HS-5 (cell line): ENCODE measurements around the gene CMSS1.
A peak's percentile ranks its signal among the peaks of the same experiment; 100 is the strongest.

Experiments used
- DNase-seq: peaks from one replicate; pipeline ENCODE4 v3.0.0-alpha.2; 2012; ENCODE audit warnings: low read depth

The CMSS1 gene

DNA sequence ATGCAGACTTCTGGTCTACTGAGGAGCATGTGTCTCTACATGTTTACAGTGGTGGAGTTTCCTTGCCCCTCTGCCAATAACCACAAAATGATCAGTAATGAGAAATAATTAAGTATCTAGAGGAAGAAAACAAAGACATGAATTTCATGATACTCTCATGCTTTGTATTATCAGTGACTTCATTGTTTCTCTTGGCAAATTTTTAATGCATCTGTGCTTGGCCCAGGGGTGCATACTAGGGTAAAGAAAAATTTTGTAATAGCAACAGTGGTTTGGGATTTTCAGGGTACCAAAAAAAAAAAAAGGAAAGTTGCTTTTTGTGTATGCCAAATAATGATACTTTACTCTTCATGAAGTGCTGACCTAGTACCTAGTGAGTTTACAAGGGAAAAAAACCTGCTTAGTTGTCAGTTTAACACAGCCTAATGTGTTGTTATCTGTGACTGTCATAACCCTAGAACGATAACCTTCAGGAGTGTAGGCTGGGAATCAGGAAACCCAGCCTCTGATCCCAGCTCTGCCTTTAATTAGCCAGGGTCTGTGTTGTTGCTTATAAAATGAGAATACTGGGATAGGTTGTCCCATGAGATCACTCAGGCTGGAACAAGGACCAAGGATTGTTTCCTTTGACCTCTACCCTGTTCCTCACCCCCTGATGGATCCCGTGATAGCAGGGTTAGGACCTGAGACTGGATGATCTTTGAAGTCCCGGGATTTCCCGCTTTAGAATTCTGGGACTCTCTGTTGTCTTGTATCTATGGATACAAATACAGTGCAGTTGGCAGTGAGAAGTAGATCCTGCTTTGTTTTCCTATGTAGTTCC, 117.5 kb downstream of the CMSS1 start:
- no peak for DNase-seq

DNA sequence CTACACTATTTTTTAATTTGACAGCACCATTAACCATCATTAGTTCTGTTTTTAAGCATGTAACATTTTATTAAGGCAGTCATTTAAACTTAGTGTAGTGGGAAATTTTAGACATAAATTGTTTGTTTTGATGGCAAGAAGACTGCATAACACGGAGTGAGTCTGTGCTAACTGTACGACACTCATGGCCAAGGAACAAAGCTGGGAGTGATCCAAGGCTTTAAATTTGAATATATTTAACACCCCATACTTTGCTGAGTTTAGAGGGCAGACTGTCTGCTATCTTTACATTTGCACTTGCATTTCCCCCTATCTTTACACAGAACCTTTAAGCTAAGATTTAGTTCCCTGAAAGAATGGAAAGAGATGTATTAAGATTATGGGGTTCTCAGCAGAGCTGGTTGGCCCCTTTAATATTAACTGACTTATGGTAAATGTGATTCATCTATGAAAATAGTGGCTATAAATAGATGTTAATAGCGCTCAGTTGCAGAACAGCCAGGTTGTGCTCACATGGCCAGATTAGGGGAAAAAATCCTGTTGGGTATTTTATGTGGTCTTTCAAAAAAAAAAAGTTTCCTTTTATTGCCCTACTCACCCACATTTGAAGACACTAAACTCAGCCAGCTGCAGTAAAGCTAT, 120.7 kb downstream of the CMSS1 start:
- no peak for DNase-seq

- DNase-seq = no peak
Measured at GRCh38 chr3:99939876-99940275, 122.2 kb downstream of the CMSS1 start.

GRCh38 chr3:99940350-99940749, 122.7 kb downstream of the CMSS1 start:
- DNase-seq = no peak

DNA sequence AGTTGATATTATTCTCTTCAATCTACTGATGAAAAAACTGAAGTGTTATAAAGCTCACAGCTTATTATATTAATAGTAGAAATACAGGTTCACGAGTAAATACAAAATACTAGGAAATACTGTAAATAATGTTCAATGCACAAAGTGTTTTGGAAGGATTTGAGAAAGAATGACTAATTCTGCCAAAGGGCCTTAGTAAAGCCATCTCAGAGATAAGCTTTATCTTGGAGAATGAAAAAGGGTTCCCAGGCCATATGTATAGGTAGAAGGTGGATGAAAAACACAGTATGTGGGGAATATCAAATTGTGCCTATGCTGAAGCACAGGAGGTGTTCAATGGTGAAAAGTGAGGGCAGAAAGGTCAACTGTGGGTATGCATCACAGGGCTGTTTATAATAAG, 123.5 kb downstream of the CMSS1 start:
- DNase-seq = no peak

DNA sequence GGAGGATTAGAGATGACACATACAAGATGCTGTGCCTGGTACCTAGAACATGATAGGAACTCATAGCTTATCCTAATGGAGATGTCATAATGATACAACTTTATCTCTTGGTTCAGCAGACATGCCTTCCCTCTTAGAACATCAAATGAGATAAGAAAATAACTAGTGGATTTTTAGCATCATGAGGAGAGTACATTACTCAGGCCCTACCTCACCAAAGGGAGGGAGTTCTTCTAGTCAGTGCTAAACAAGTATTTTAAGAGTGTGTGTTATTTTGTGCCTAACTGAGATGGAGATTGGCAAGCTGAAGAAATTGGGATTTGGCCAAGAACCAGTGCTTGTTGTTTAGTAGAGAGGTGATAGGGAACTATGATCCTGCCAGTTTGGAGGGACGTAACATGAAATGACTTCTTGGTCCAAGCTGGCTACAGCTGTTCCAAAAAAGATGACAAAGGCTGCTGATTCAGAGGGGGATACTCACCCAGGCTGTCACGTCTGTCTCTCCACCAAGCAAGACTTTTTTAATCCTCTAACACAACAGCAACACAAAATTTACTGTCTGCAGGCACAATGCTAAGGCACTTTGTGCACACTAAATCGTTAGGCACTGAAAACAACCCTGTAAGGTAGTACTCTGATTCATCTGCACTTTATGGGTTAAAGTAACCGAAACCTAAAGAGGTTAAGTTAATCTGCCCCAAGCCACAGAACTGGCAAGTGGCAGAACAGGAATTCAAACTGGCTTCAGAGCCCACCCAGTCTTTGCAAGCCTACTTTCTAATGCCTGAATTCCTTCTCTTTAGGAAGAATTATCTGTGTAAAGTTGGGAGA, 126.5 kb downstream of the CMSS1 start:
- no peak for DNase-seq

GRCh38 chr3:99945328-99945995, 127.8 kb downstream of the CMSS1 start:
- DNase-seq = no peak

DNA sequence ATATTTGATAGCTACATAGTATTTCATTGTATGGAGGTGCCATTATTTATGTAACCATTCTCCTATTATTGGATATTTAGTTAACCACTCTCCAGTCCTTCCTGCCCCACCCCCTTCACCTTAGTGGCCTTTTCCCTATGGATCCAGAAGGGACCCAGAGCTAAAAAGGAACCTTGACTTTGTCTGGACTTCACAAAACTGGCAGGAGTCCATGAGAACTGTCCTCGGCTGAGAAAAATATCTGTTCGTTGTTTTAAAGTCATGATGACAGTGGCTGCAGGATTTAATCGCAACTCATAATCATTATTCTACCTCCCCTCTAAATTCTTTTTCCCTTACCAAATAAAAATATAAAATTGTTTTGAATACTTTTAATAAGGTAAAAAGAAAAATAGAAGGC, 129.7 kb downstream of the CMSS1 start:
- no peak for DNase-seq

DNA sequence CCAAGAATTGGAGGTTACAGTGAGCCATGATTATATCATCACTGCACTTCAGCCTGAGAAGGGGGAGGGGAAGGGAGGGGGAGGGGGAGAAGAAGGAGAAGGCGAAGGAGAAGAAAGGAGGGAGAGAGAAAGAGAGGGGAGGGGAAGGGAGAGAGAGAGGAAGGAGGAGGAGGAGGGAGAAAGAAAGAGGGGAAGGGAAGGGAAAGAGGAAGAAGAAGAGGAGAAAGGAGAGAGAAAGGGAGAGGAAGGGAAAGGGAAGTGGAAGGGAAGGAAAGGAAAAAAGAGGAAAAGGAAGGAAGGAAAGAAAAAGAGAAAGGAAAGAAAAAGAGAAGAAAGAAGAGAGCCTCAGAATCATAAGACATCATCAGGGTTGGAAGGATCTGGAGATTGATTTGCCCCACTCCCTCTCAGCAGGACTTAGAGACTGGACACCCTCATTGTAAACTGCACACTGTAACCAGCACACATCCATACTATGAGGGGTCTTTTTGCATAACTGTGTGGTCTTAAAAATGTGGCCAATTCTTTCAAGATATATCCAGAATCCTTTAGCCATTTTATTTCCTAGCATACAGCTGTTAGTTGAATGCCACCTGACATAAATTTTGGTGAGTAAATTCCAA, 130.9 kb downstream of the CMSS1 start:
- DNase-seq = no peak

DNA sequence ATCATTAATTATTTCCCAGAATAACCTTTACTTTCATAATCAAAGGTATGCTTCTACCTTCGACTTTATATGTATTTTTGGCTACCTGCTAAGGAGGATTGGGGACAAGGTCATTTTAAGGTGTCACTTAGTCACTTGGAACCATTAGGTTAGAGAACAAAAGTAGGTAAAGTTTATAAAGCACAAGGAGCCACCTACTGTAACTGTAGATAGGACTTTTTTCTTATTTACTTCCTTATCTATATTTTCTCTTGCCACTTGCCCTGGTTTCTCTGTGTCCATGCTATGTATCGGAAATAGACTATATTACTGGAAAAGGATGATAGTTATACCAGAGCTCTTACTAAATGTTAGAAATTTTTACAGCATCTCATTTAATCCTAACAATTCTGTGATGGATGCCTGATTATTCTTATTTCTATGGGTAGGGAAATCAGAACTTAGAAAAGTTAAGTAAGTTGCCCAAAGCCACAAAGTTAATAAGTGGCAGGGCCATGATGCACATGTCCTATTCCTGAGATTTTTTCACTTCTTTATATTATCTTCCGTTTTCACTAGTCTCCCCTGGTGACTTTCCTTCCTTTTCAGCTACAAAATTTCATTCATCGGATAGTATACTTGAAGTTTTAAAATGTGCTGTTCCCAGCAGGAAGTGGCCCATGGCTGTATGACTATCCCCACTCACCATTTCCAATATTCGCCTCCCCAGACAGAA, 132.5 kb downstream of the CMSS1 start:
- no peak for DNase-seq

DNA sequence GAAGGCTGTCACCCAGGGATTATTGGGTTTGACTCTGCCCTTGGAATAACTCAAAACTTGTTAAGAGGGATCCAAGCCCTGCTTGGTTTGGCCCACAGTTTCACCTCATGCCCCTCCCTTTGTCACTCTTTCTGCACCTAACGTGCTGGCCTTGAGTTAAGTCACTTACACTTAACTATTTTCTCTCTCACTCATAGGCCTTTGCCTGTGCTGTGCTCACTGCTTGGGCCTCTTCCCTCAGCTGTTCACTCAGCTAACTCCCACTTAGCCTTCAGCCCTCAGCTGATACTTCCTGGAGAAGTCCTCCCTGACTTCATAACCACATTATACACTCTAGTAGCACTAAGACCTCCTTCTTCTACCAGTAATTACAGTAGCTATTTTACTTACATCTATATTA, 133.3 kb downstream of the CMSS1 start:
- no peak for DNase-seq

DNA sequence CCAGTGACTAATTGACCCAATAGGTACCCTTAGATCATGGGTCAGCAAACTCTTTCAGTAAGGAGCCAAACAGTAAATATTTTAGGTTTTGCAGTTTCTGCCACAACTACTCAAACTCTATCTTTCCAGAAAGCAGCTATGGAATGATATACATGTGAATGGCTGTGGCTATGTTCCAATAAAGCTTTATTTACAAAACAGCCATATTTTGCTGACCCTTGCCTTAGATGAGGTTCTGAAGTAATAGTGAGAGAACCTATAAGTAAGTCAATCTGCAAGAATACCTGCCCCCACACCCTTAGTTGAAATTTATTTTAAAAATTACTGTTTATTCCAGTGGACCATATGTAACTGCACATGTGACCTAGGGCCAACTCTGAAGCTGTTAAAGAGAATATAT, 134.0 kb downstream of the CMSS1 start:
- no peak for DNase-seq

GRCh38 chr3:99952306-99952705, 134.6 kb downstream of the CMSS1 start:
- DNase-seq = peak; percentile 44

DNA sequence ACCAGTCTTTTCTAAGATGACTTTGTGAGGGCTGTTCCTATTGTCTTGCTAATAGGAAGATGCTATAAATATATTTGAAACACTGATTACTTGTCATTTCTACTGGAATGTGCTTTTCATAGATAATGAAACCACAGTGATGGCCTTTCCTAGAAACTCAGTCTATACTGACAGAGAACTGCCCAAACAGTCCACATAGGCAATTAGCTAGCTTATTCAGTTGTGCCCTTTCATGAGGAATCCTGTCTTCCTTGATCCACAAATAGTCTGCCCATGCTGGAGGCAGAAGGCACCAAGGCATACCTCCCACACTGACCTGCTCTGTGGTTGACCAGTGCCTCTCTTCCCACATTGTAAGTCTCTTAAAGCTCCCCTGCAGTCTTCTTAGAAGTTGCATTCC, 135.9 kb downstream of the CMSS1 start:
- DNase-seq = no peak

DNA sequence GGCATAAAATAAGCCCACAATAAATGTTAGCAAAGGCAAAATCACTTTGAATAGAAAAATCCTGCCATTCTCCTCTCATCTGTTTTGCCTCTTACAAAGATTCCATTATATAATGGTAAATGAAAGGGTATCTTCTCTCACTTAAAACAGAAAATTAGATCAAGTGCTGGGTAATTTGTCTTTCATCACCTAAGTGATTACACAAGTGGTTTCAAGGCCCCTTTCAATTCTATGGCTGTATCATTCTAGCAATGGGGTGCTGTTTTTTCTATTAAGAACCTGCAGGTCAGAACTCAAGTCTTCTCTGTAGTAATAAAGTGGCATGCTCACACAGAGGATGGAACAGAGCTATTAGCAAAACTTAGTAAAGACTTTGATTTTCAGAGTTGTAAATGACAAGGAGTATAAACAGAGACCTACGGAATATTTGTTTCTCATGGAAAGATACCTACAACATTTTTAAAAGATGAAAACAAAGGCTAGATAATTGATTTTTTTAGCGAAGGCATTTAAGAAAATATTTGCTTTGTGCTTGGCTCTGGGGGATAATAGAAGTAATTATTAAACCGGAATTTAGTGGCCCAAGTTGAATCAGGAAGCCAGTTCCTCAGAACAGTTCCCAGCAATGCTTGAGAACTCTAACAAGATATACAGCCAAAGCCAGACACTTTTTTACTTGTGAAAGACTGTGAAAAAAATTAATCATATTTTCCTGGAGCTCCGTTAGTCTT, 137.4 kb downstream of the CMSS1 start:
- no peak for DNase-seq

- DNase-seq = no peak
Measured at GRCh38 chr3:99955773-99956562, 138.3 kb downstream of the CMSS1 start.

- no peak for DNase-seq
Measured at GRCh38 chr3:99957151-99957796, 139.6 kb downstream of the CMSS1 start.

GRCh38 chr3:99958222-99958912, 140.7 kb downstream of the CMSS1 start:
- no peak for DNase-seq
